ENCODE results near the gene TRIM62.
"Not testable (repeated sequence)": the region's sequence is repeated elsewhere in the genome, so short reads cannot be mapped to it uniquely, and the experiment has no call there.

TRIM62 gene

GRCh38 chr1:33117440-33118085 lies 64.3 kb downstream of the TRIM62 start:
- no peak for DNase-seq (ENCODE audit: extremely low read depth in 1 of 2, low read depth in 1 of 2)

GRCh38 chr1:33111965-33112364 lies 69.9 kb downstream of the TRIM62 start:
- no peak for DNase-seq (ENCODE audit: extremely low read depth in 1 of 2, low read depth in 1 of 2)

- no peak for DNase-seq (ENCODE audit: extremely low read depth in 1 of 2, low read depth in 1 of 2)
Measured at GRCh38 chr1:33110477-33110876, 71.4 kb downstream of the TRIM62 start.

- not testable (repeated sequence) for DNase-seq (ENCODE audit: extremely low read depth in 1 of 2, low read depth in 1 of 2)
Measured at GRCh38 chr1:33100119-33100415, 81.8 kb downstream of the TRIM62 start.

- peak; percentile 58 to 82 for DNase-seq (ENCODE audit: extremely low read depth in 1 of 2, low read depth in 1 of 2)
Measured at GRCh38 chr1:33099290-33100118, 82.3 kb downstream of the TRIM62 start.

- DNase-seq (ENCODE audit: extremely low read depth in 1 of 2, low read depth in 1 of 2) = no peak
Measured at GRCh38 chr1:33098371-33098770, 83.5 kb downstream of the TRIM62 start.

- no peak for DNase-seq (ENCODE audit: extremely low read depth in 1 of 2, low read depth in 1 of 2)
Measured at GRCh38 chr1:33097762-33098161, 84.1 kb downstream of the TRIM62 start.

GRCh38 chr1:33097137-33097611 lies 84.7 kb downstream of the TRIM62 start:
- no peak for DNase-seq (ENCODE audit: extremely low read depth in 1 of 2, low read depth in 1 of 2)

- no peak for DNase-seq (ENCODE audit: extremely low read depth in 1 of 2, low read depth in 1 of 2)
Measured at GRCh38 chr1:33096363-33097005, 85.4 kb downstream of the TRIM62 start.
